ENCODE results near the gene EGLN2. TPM values are rescaled to one million over a fixed set of nuclear protein-coding genes. Genes with fewer than 3 reads are reported as not detected.

Gene EGLN2
- 67.2 and 71.6 TPM in 2 replicates for total RNA-seq

GRCh38 chr19:40798683-40799557 is at the start of gene EGLN2:
Gene EGLN2, plus strand, starts transcription at chr19:40799191. Its CDS starts 1,382 bp downstream, at chr19:40800573.

GRCh38 chr19:40750058-40750873 is 48.7 kb upstream of the EGLN2 start, which contains the start of gene ACTMAP:
Gene ACTMAP, minus strand, starts transcription at chr19:40750477. Its CDS starts 674 bp downstream, at chr19:40749803.

GRCh38 chr19:40750874-40751537 is 48.0 kb upstream of the EGLN2 start, which contains the start of gene SNRPA:
Gene SNRPA, plus strand, starts transcription at chr19:40751203. Its CDS starts 206 bp downstream, at chr19:40751409.

DNA sequence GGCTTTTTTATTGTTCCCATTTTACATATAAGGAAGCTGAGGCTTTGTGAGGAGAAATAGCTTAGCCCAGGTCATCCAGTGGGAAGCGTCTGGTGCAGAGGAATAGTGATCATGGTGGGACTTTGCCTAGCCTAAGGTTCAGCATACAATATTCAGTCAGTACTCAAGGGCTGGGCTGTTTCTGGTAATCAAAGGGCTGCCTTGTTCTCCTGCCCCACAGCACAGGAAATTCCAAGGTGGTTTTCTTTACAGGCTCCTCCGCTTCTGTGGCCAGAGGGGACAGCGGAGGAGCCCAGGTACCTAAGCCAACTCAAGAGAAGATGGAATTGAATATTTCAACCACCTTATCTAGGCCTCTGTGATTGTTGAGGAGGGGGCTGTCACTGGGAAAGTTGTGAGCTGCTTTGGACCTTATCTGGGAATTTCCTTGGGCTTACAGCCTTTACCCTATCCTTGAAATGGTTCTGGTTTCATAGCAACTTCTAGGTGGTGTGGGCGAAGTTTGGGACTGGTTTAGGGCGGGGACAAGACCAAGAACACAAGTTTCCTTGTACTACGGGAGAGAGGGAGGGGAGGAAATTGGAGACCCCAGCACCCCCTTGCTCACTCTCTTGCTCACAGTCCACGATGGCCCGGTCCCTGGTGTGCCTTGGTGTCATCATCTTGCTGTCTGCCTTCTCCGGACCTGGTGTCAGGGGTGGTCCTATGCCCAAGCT is 23.9 kb upstream of the EGLN2 start, which contains the start of gene MIA:
MIA (plus strand) TSS at position 606 of the 716 bp plus-strand sequence; CDS start at position 628, 22 bp downstream.

DNA sequence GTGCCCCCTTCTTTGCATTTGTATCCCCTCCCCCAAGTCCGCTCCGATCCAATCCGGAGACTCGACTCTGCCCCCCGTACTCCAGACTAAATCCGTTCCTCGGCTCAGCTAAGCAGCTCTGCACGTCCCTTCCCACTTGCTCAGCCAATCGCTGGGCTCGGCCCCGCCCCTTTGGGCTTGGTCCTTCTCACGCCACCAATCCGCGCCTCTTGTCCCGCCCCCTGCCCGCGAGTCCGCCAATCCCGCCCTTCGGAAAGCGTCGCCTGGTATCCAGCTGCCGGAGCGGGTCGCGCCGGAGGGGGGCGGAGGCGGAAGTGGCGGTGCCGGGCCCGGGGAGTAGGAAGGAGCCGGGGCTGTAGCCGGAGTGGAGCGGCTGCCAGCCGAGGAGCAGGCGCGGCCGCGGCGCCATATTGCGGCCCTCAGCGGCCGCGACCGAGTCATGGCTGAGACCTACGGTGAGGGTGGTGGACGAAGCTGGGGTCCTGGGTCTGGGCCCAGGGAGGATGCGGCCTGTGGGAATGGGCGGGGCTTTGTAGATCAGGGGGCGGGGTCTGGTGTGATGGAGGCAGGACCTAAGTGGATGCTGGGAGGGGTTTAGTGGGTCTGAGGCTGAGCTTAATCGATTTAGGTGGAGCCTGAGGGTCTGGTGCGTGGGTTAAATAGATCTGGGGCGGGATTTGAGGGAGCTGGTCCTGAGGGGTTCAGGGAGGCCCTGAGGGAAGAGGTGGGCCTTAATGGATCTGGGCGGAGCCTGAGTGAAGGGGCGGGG is 20.9 kb upstream of the EGLN2 start, which contains the start of gene RAB4B:
RAB4B (plus strand) TSS at position 311 of the 769 bp plus-strand sequence; CDS start at position 440, 129 bp downstream.

DNA sequence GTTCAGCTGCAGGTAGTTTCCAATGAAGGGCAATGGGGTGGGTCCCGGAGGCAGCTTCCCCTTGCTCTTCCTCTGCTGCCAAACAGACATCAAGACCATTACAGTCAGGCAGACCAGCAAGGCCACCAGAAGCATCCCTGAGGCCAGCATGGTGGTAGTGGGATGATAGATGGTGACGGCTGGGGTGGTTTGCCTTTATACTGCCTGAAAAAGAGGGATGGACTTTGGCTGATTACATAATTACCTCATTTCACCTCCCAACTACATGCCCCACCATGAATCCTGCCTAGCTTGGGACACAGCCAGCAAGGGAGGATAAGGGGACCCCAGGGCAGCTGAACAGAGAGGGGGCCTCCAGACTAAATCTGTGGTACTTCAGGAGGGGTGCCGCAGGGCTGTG is 51.3 kb downstream of the EGLN2 start, which contains the start of gene CYP2A6:
CYP2A6 (minus strand) TSS at position 171 of the 400 bp plus-strand sequence; CDS start at position 150, 21 bp downstream.

Other genes starting within 250 kb of the EGLN2 start
- gene SHKBP1, start 222.3 kb upstream of the EGLN2 start, total RNA-seq = 133 and 153 TPM in 2 replicates
- 63.8 and 66.1 TPM in 2 replicates for gene LTBP4, start 197.8 kb upstream of the EGLN2 start, total RNA-seq
- 29.3 and 34.0 TPM in 2 replicates for gene NUMBL, start 108.5 kb upstream of the EGLN2 start, total RNA-seq
- 36.9 and 38.7 TPM in 2 replicates for gene COQ8B, start 82.3 kb upstream of the EGLN2 start, total RNA-seq
- 15.3 and 16.4 TPM in 2 replicates for gene ITPKC, start 82.1 kb upstream of the EGLN2 start, total RNA-seq
- 3.9 and 4.7 TPM in 2 replicates for gene ACTMAP, start 48.7 kb upstream of the EGLN2 start, total RNA-seq
- gene SNRPA, start 48.0 kb upstream of the EGLN2 start, total RNA-seq = 175 and 204 TPM in 2 replicates
- gene MIA, start 23.7 kb upstream of the EGLN2 start, total RNA-seq = not detected in 2 replicates
- 32.6 and 39.8 TPM in 2 replicates for gene RAB4B, start 20.9 kb upstream of the EGLN2 start, total RNA-seq
- not detected in 2 replicates for gene CYP2A6, start 51.3 kb downstream of the EGLN2 start, total RNA-seq
- gene CYP2A7, start 83.0 kb downstream of the EGLN2 start, total RNA-seq = not detected in 2 replicates
- not detected in 2 replicates for gene CYP2B6, start 192.1 kb downstream of the EGLN2 start, total RNA-seq